Measurements from ENCODE around the gene LHX6. TPM values are rescaled to one million over a fixed set of nuclear protein-coding genes. Genes with fewer than 3 reads are reported as not detected.

Gene LHX6
- polyA plus RNA-seq, 2 of the 4 experiments (the other 2 are of a cell fraction) = 0.14 to 0.26 TPM

- FAIRE-seq (no peak), ATAC-seq (no peak), DNase-seq (ENCODE audit: low read depth in 1 of 2, low spot score in 1 of 2) (no peak)
- Histone ChIP-seq H3K4me2 (no peak overlapping the region), H3K4me1 (0 out of 3 replicates have a peak, but pooled peaks cover 5% of the 10 kb centered on the region), H3K9me3 (no peaks in the 10 kb centered on the region), H3K27ac (no peak overlapping the region), H3K4me3 (no peak overlapping the region)
- ChIA-PET POLR2A (no interaction called here), CTCF (no interaction called here)
- 83% methylated on average over 18 of the region's 18 CpGs for WGBS (ENCODE audit: missing lambda C conversion rate)
- TF ChIP-seq ZFP36 (IDR thresholded peaks at IDR 0.05; ENCODE audit: borderline replicate concordance, partially characterized antibody) (no peak), NPAS2 (CRISPR knock-in tag; IDR thresholded peaks at IDR 0.05; ENCODE audit: borderline replicate concordance) (no peak), RNF2 (IDR thresholded peaks at IDR 0.05; ENCODE audit: borderline replicate concordance, low read depth) (no peak), RCOR1 (IDR thresholded peaks at IDR 0.05; ENCODE audit: low read depth, low read length) (no peak), MAFK (IDR thresholded peaks at IDR 0.05; ENCODE audit: partially characterized antibody) (no peak), SMC3 (IDR thresholded peaks at IDR 0.05) (no peak), TP53 (CRISPR knock-in tag; IDR thresholded peaks at IDR 0.05) (no peak), SREBF2 (IDR thresholded peaks at IDR 0.05) (no peak), ELK1 (IDR thresholded peaks at IDR 0.05; ENCODE audit: low read depth, low read length) (no peak), JUNB (IDR thresholded peaks at IDR 0.05) (no peak), MYC (IDR thresholded peaks at IDR 0.05; ENCODE audit: borderline replicate concordance, low read length) (no peak)
- TF ChIP-seq, protein P1, sequence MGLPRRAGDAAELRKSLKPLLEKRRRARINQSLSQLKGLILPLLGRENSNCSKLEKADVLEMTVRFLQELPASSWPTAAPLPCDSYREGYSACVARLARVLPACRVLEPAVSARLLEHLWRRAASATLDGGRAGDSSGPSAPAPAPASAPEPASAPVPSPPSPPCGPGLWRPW (IDR thresholded peaks at IDR 0.05) = no peak
- TF ChIP-seq, protein P2, sequence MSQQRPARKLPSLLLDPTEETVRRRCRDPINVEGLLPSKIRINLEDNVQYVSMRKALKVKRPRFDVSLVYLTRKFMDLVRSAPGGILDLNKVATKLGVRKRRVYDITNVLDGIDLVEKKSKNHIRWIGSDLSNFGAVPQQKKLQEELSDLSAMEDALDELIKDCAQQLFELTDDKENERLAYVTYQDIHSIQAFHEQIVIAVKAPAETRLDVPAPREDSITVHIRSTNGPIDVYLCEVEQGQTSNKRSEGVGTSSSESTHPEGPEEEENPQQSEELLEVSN (IDR thresholded peaks at IDR 0.05; ENCODE audit: borderline replicate concordance, low read depth) = no peak
- TF ChIP-seq, protein P3, sequence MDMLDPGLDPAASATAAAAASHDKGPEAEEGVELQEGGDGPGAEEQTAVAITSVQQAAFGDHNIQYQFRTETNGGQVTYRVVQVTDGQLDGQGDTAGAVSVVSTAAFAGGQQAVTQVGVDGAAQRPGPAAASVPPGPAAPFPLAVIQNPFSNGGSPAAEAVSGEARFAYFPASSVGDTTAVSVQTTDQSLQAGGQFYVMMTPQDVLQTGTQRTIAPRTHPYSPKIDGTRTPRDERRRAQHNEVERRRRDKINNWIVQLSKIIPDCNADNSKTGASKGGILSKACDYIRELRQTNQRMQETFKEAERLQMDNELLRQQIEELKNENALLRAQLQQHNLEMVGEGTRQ (IDR thresholded peaks at IDR 0.05) = no peak
Observed at GRCh38 chr9:122220673-122221182, 8.0 kb downstream of the LHX6 start.

DNA sequence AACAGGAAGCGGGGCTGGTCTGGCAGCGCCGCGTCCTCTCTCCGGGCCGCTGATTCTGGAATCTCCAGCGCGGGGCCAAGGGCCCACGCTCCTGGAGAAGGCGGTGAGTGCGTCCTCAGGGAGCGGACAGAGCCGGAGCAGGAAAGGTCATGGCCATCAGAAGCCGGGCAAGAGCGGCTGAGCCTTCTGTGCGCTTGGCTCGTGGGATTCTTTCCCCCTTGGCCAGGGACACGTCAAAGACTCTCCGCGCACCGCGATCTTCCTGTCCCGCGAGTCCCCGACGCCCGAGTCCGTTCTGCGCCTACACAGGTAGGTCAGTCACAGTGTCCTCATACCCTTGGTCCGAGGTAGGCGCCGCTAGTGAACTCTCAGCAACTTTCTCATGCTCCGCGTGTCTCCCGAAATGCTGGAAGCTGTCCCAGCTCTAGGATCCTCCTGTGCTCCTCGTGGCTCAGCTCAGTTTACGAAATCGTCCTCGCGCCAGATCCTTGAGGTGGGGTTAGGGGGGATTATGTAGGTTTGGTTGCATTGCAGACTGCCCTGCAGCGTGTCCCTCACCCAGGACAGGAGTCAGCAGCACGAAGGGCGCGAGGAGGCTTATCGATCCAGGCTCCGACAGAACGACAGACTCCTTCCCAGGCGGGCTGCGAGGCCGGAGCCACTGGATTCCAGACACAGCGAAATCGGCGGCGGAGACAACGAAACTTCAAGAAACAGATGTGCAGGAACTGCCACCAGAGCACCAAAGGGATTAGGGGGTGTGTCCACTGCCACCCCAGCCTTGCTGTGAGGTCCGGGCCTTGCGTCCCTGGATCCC is 8.7 kb downstream of the LHX6 start:
- no peak for ATAC-seq
- Histone ChIP-seq H3K4me2 (no peak overlapping the region), H3K4me3 (no peak overlapping the region), H3K4me1 (0 out of 3 replicates have a peak, but pooled peaks cover 5% of the 10 kb centered on the region), H3K9me3 (no peaks in the 10 kb centered on the region), H3K27ac (no peak overlapping the region)
- TF ChIP-seq EHF (CRISPR knock-in tag; IDR thresholded peaks at IDR 0.05) = no peak
- TF ChIP-seq, protein P4, sequence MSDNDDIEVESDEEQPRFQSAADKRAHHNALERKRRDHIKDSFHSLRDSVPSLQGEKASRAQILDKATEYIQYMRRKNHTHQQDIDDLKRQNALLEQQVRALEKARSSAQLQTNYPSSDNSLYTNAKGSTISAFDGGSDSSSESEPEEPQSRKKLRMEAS (IDR thresholded peaks at IDR 0.05) = no peak
- TF ChIP-seq HDAC2 (IDR thresholded peaks at IDR 0.05) = no peak
- TF ChIP-seq, protein P2 (IDR thresholded peaks at IDR 0.05; ENCODE audit: borderline replicate concordance, low read depth) = no peak
- 62% methylated on average over 55 of the region's 57 CpGs for WGBS (ENCODE audit: missing lambda C conversion rate)
- DNase-seq (ENCODE audit: low read depth in 1 of 2, low spot score in 1 of 2) = no peak
- ChIA-PET POLR2A (no interaction called here), CTCF (no interaction called here)
- no peak for FAIRE-seq

All from A549 (cell line).